ENCODE data around the gene SEC14L6. TPM values are rescaled to one million over a fixed set of nuclear protein-coding genes. Genes with fewer than 3 reads are reported as not detected.

Gene SEC14L6
- total and polyA plus RNA-seq, 9 of the 15 experiments (the other 6 are each of a cell fraction or from before 2014, with no cell fraction given), result 0.29 to 6.1 (median 1.9) TPM

DNA sequence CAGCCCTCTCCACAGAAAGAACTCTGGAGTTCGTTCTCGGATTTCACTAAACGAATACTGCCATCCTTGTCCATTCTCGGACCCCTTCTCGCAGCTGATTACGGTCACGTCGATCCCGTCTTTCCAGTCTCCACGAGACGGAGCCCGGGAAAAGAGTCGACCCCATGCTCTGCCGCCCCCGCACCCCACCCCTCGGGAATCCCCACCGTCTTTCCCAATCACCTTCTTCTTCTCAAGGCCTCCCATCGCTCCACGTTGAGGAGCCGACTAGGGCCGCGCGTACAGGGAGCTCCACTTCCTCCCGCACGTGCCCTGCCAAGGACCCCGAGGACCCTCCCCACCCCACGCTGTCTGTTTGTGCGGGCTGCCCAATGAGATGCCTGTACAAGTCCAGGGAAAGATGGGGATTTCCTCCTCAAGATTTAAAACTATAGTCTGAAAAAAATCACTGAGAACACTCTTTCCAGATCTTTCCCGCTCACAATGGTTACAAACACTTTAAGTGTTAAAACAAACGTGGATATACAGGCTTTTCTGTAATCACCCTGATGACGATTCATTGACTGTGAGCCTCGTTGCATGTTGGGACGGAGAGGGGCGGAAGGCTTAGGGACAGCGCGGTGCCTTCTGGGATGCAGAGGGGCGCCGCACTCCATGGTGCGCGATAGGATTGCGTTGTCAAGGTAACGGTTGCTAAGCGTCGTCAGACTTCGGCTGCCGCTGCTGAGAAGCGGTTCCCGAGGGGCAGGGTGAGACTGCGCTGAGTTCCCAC is 45.2 kb upstream of the SEC14L6 start, which contains the start of gene PES1 (continued):
- TF ChIP-seq HDAC3 (IDR thresholded peaks at IDR 0.05; ENCODE audit: borderline replicate concordance, partially characterized antibody), result no peak
- TF ChIP-seq U2AF1 (optimal IDR thresholded peaks at IDR 0.05; ENCODE audit: low read depth, low read length), result no peak
- TF ChIP-seq SIX5 (IDR thresholded peaks at IDR 0.05; ENCODE audit: borderline replicate concordance in 1 of 2, insufficient read depth in 1 of 2, low read depth in 1 of 2, low read length in 2 of 2), result peak; percentile 73 to 79
- TF ChIP-seq CBX5 (IDR thresholded peaks at IDR 0.05; ENCODE audit: borderline replicate concordance, low read depth), result no peak
- no peak for TF ChIP-seq SNAPC5 (CRISPR knock-in tag; IDR thresholded peaks at IDR 0.05)
- no peak for TF ChIP-seq PREB (CRISPR knock-in tag; IDR thresholded peaks at IDR 0.05)
- no peak for TF ChIP-seq ZNF785 (CRISPR knock-in tag; IDR thresholded peaks at IDR 0.05)
- TF ChIP-seq TCF7 (IDR thresholded peaks at IDR 0.05; ENCODE audit: borderline replicate concordance), result no peak
- TF ChIP-seq KDM5B (IDR thresholded peaks at IDR 0.05; ENCODE audit: insufficient replicate concordance, low read depth, low read length), result no peak
- no peak for TF ChIP-seq ZNF174 (CRISPR knock-in tag; IDR thresholded peaks at IDR 0.05)
- no peak for TF ChIP-seq PML (IDR thresholded peaks at IDR 0.05; ENCODE audit: low read length)
- no peak for TF ChIP-seq HMG20A (CRISPR knock-in tag; conservative IDR thresholded peaks at IDR 0.05)
- peak; percentile 97 for TF ChIP-seq CREM (IDR thresholded peaks at IDR 0.05; ENCODE audit: low read depth)
- TF ChIP-seq NELFE (IDR thresholded peaks at IDR 0.05; ENCODE audit: insufficient read depth, insufficient read length), result no peak
- no peak for TF ChIP-seq ZNF583 (CRISPR knock-in tag; IDR thresholded peaks at IDR 0.05)
- TF ChIP-seq ATF1 (CRISPR knock-in tag; IDR thresholded peaks at IDR 0.05), result peak; percentile 62
- peak; percentile 99 for TF ChIP-seq ATF1 (tag; IDR thresholded peaks at IDR 0.05)
- TF ChIP-seq, protein P1, sequence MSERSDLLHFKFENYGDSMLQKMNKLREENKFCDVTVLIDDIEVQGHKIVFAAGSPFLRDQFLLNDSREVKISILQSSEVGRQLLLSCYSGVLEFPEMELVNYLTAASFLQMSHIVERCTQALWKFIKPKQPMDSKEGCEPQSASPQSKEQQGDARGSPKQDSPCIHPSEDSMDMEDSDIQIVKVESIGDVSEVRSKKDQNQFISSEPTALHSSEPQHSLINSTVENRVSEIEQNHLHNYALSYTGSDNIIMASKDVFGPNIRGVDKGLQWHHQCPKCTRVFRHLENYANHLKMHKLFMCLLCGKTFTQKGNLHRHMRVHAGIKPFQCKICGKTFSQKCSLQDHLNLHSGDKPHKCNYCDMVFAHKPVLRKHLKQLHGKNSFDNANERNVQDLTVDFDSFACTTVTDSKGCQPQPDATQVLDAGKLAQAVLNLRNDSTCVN (CRISPR knock-in tag; IDR thresholded peaks at IDR 0.05), result no peak
- no peak for TF ChIP-seq ZNF175 (CRISPR knock-in tag; IDR thresholded peaks at IDR 0.05; ENCODE audit: low read depth)
- TF ChIP-seq NR4A1 (CRISPR knock-in tag; IDR thresholded peaks at IDR 0.05), result no peak
- no peak for TF ChIP-seq NR4A1 (tag; IDR thresholded peaks at IDR 0.05)
- TF ChIP-seq, protein P2, sequence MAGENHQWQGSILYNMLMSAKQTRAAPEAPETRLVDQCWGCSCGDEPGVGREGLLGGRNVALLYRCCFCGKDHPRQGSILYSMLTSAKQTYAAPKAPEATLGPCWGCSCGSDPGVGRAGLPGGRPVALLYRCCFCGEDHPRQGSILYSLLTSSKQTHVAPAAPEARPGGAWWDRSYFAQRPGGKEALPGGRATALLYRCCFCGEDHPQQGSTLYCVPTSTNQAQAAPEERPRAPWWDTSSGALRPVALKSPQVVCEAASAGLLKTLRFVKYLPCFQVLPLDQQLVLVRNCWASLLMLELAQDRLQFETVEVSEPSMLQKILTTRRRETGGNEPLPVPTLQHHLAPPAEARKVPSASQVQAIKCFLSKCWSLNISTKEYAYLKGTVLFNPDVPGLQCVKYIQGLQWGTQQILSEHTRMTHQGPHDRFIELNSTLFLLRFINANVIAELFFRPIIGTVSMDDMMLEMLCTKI (IDR thresholded peaks at IDR 0.05; ENCODE audit: partially characterized antibody), result no peak
- peak; percentile 90 for TF ChIP-seq NCOR1 (IDR thresholded peaks at IDR 0.05)
